ENCODE measurements around the gene AMZ1.

Gene AMZ1

GRCh38 chr7:2710286-2710655 is 22.3 kb downstream of the AMZ1 start:
- DNase-seq (ENCODE audit: low read depth): no peak
- no peak for TF ChIP-seq CTCF (conservative IDR thresholded peaks at IDR 0.05; ENCODE audit: control insufficient read depth, insufficient read depth, low read depth, low read length)
- no peak overlapping the region for H3K4me3 ChIP-seq (ENCODE audit: control insufficient read depth, low read depth, low read length)

- TF ChIP-seq CTCF (conservative IDR thresholded peaks at IDR 0.05; ENCODE audit: control insufficient read depth, insufficient read depth, low read depth, low read length): no peak
- DNase-seq (ENCODE audit: low read depth): peak; percentile 17
- H3K4me3 ChIP-seq (ENCODE audit: control insufficient read depth, low read depth, low read length): no peak overlapping the region
Observed at GRCh38 chr7:2710901-2711551, 23.0 kb downstream of the AMZ1 start.

GRCh38 chr7:2711895-2712675 is 24.1 kb downstream of the AMZ1 start:
- TF ChIP-seq CTCF (conservative IDR thresholded peaks at IDR 0.05; ENCODE audit: control insufficient read depth, insufficient read depth, low read depth, low read length): no peak

GRCh38 chr7:2713370-2713769 is 25.4 kb downstream of the AMZ1 start:
- no peak overlapping the region for H3K4me3 ChIP-seq (ENCODE audit: control insufficient read depth, low read depth, low read length)
- no peak for TF ChIP-seq CTCF (conservative IDR thresholded peaks at IDR 0.05; ENCODE audit: control insufficient read depth, insufficient read depth, low read depth, low read length)
- DNase-seq (ENCODE audit: low read depth): no peak

More at GRCh38 chr7:2711895-2712675, 24.1 kb downstream of the AMZ1 start:
- H3K4me3 ChIP-seq (ENCODE audit: control insufficient read depth, low read depth, low read length): no peak overlapping the region
- DNase-seq (ENCODE audit: low read depth): no peak

GRCh38 chr7:2713978-2714377 is 26.0 kb downstream of the AMZ1 start:
- no peak for DNase-seq (ENCODE audit: low read depth)
- H3K4me3 ChIP-seq (ENCODE audit: control insufficient read depth, low read depth, low read length): no peak overlapping the region
- no peak for TF ChIP-seq CTCF (conservative IDR thresholded peaks at IDR 0.05; ENCODE audit: control insufficient read depth, insufficient read depth, low read depth, low read length)

- no peak overlapping the region for H3K4me3 ChIP-seq (ENCODE audit: control insufficient read depth, low read depth, low read length)
- no peak for TF ChIP-seq CTCF (conservative IDR thresholded peaks at IDR 0.05; ENCODE audit: control insufficient read depth, insufficient read depth, low read depth, low read length)
- no peak for DNase-seq (ENCODE audit: low read depth)
Observed at GRCh38 chr7:2714636-2715035, 26.6 kb downstream of the AMZ1 start.
